NT2/D1 (cell line): Measurements from ENCODE around the gene PRRC2C.

Source experiments
- SUZ12 ChIP-seq: IDR thresholded peaks from 2 replicates; pipeline ENCODE4 v1.6.1; 2011; ENCODE audit not compliant: insufficient read length, insufficient read depth; ENCODE audit errors: extremely low read depth
- ZNF274 ChIP-seq: IDR thresholded peaks from 2 replicates; pipeline ENCODE4 v1.6.1; 2011; ENCODE audit warnings: mild to moderate bottlenecking, low read depth, low read length

GRCh38 chr1:171495444-171495843 is 10.1 kb downstream of the PRRC2C start:
- no peak for TF ChIP-seq ZNF274
- no peak for TF ChIP-seq SUZ12
